Measurements from ENCODE around the gene C20orf202.

The C20orf202 gene

GRCh38 chr20:1203630-1204029, 376 bp downstream of the C20orf202 start (continued):
- TF ChIP-seq ZNF148 (tag by site-specific recombination; IDR thresholded peaks at IDR 0.05; ENCODE audit: borderline replicate concordance), result no peak
- no peak for TF ChIP-seq TSHZ1 (tag by site-specific recombination; IDR thresholded peaks at IDR 0.05; ENCODE audit: borderline replicate concordance)
- no peak for TF ChIP-seq ZNF558 (tag by site-specific recombination; IDR thresholded peaks at IDR 0.05)
- no peak for TF ChIP-seq ZNF292 (tag by site-specific recombination; IDR thresholded peaks at IDR 0.05; ENCODE audit: borderline replicate concordance, low read depth)
- no peak for TF ChIP-seq ZNF513 (tag by site-specific recombination; IDR thresholded peaks at IDR 0.05)
- TF ChIP-seq OVOL3 (tag by site-specific recombination; IDR thresholded peaks at IDR 0.05), result no peak

- H3K4me3 ChIP-seq (ENCODE audit: low read depth, low read length), result no peak overlapping the region
- POLR2A ChIA-PET, result no interaction called here
- H3K27ac ChIP-seq (ENCODE audit: extremely low read depth, low read depth, low read length), result no peak overlapping the region
- CTCF ChIA-PET, result interaction anchor here (0.5 to 2.0 kb wide), 5 partner anchors 9 to 440 kb away, joined by 3 to 9 read pairs (median 5); no protein-coding TSS in a partner anchor
- no peaks in the 10 kb centered on the region for H3K36me3 ChIP-seq (ENCODE audit: control insufficient read depth in 2 of 2, insufficient read depth in 1 of 2, low read length in 2 of 2)
- H3K4me1 ChIP-seq (ENCODE audit: control insufficient read depth, insufficient read depth, low read length), result no peaks in the 10 kb centered on the region
- H3K9me3 ChIP-seq (ENCODE audit: control insufficient read depth, insufficient read depth, low read depth, low read length), result no peaks in the 10 kb centered on the region
- TF ChIP-seq PRDM2 (tag by site-specific recombination; IDR thresholded peaks at IDR 0.05; ENCODE audit: borderline replicate concordance), result no peak
- TF ChIP-seq ZNF23 (tag by site-specific recombination; IDR thresholded peaks at IDR 0.05; ENCODE audit: borderline replicate concordance), result no peak
- TF ChIP-seq ZNF433 (tag by site-specific recombination; IDR thresholded peaks at IDR 0.05; ENCODE audit: low read depth), result no peak
- TF ChIP-seq ZNF549 (tag by site-specific recombination; IDR thresholded peaks at IDR 0.05), result no peak
- TF ChIP-seq ZNF133 (tag by site-specific recombination; IDR thresholded peaks at IDR 0.05), result no peak
- TF ChIP-seq HIC1 (tag by site-specific recombination; IDR thresholded peaks at IDR 0.05), result no peak
These were observed 859 bp downstream of the C20orf202 start for GRCh38 chr20:1204113-1204512.

All from HEK293 (cell line).